Esophagus squamous epithelium (tissue), 5 donors: ENCODE results near the gene VPS54. TPM values are rescaled to one million over a fixed set of nuclear protein-coding genes. Genes with fewer than 3 reads are reported as not detected.
A peak's percentile ranks its signal among the peaks of the same experiment; 100 is the strongest.

Experiments used
- DNase-seq: peaks from one replicate; lab custom pipeline; 2025; lab: John Stamatoyannopoulos, UW
- H3K27ac ChIP-seq, 4 donors: fragments of 200-600 bp; sonication (generic); one replicate each; pipeline ENCODE4 v1.5.1; 2016 to 2019; ENCODE audit warnings: mild to moderate bottlenecking in 1 of 4
- H3K27me3 ChIP-seq, 4 donors: fragments of 200-600 bp; sonication (generic); 1 replicate in 3 of 4; 2 replicates in 1 of 4; pipeline versions ENCODE4 v1.5.1 to v1.6.0; 2017 to 2021; ENCODE audit warnings: antibody characterized with exemption in 1 of 4
- H3K36me3 ChIP-seq, 3 donors: fragments of 200-600 bp; sonication (generic); one replicate each; pipeline ENCODE4 v1.5.1; 2016 to 2019
- H3K4me1 ChIP-seq, 3 donors: fragments of 200-600 bp; sonication (generic); one replicate each; pipeline ENCODE4 v1.5.1; 2017 to 2019
- H3K4me3 ChIP-seq, 4 donors: fragments of 200-600 bp; sonication (generic); 1 replicate in 3 of 4; 2 replicates in 1 of 4; pipeline ENCODE4 v1.5.1; 2016 to 2019; ENCODE audit warnings: mild to moderate bottlenecking in 2 of 4, moderate library complexity in 1 of 4
- H3K9me3 ChIP-seq, 3 donors: fragments of 200-600 bp; sonication (generic); one replicate each; pipeline ENCODE4 v1.5.1; 2016 to 2019
- POLR2A ChIP-seq, 4 donors: fragments of 450-650 bp; IDR thresholded peaks; one replicate each; pipeline ENCODE4 v1.6.1; 2017; ENCODE audit warnings: antibody characterized with exemption in 4 of 4, mild to moderate bottlenecking in 4 of 4, moderate library complexity in 3 of 4
- WGBS, 2 donors: methylation state at CpG; one replicate each; pipeline ENCODE4 v1.1.5; 2018; 5-methylcytosine and 5-hydroxymethylcytosine counted together
- intact Hi-C: fragments of 100-400 bp; cut with DNase I; formaldehyde crosslinking; loops from one replicate; pipeline ENCODE4 v1.15.0; 2022
- total RNA-seq, 4 donors: library from RNA; depleted of rRNA; stranded (reverse); fragments of >200 nt; gene quantifications; one replicate each; pipeline ENCODE4 v1.1.0, GENCODE V29; 2016
- TF ChIP-seq, protein P1 (sequence below), 6 experiments: fragments of 450-650 bp in 4 of 6; fragments of 200-600 bp in 2 of 6; sonication (generic) in 2 of 6; IDR thresholded peaks; one replicate each; pipeline ENCODE4 v1.5.1; 2016 to 2019; ENCODE audit warnings: antibody characterized with exemption in 6 of 6, mild to moderate bottlenecking in 4 of 6, moderate library complexity in 4 of 6
- donor health status: DM: yes; HTN: yes; CAD: no.

VPS54 gene
- total RNA-seq, 4 donors from 2014 or later, result 10.4 to 25.2 (median 19.0) TPM

DNA sequence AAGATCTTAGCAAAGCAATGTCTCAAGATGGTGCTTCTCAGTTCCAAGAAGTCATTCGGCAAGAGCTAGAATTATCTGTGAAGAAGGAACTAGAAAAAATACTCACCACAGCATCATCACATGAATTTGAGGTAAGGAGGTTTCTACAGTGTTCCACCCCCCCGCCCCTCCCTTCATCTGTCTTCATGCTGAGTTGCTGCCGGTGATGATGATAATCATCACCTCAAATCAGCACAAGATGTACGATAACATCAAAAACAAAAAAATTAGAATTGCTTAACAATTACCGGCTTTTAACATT, 163.0 kb downstream of the VPS54 start:
- 68 to 74% methylated on average over 5 of the region's 5 CpGs for WGBS, 2 donors
- H3K4me1 ChIP-seq, result peaks cover 0 to 39% (median 0%) of the 10 kb centered on the region in 3 donors
- H3K36me3 ChIP-seq, result peaks cover 3 to 54% (median 7%) of the 10 kb centered on the region in 3 donors
- no peak overlapping the region for H3K4me3 ChIP-seq
- peak overlapping the region in 1 of 4 donors; percentile 45 for H3K27ac ChIP-seq
- intact Hi-C loops, result no loop called here
- no peaks in the 10 kb centered on the region for H3K27me3 ChIP-seq
- DNase-seq, result no peak
- H3K9me3 ChIP-seq, result no peaks in the 10 kb centered on the region
- TF ChIP-seq, protein P1, sequence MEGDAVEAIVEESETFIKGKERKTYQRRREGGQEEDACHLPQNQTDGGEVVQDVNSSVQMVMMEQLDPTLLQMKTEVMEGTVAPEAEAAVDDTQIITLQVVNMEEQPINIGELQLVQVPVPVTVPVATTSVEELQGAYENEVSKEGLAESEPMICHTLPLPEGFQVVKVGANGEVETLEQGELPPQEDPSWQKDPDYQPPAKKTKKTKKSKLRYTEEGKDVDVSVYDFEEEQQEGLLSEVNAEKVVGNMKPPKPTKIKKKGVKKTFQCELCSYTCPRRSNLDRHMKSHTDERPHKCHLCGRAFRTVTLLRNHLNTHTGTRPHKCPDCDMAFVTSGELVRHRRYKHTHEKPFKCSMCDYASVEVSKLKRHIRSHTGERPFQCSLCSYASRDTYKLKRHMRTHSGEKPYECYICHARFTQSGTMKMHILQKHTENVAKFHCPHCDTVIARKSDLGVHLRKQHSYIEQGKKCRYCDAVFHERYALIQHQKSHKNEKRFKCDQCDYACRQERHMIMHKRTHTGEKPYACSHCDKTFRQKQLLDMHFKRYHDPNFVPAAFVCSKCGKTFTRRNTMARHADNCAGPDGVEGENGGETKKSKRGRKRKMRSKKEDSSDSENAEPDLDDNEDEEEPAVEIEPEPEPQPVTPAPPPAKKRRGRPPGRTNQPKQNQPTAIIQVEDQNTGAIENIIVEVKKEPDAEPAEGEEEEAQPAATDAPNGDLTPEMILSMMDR (IDR thresholded peaks at IDR 0.05), result no peak
- no peak for TF ChIP-seq POLR2A (IDR thresholded peaks at IDR 0.05)

DNA sequence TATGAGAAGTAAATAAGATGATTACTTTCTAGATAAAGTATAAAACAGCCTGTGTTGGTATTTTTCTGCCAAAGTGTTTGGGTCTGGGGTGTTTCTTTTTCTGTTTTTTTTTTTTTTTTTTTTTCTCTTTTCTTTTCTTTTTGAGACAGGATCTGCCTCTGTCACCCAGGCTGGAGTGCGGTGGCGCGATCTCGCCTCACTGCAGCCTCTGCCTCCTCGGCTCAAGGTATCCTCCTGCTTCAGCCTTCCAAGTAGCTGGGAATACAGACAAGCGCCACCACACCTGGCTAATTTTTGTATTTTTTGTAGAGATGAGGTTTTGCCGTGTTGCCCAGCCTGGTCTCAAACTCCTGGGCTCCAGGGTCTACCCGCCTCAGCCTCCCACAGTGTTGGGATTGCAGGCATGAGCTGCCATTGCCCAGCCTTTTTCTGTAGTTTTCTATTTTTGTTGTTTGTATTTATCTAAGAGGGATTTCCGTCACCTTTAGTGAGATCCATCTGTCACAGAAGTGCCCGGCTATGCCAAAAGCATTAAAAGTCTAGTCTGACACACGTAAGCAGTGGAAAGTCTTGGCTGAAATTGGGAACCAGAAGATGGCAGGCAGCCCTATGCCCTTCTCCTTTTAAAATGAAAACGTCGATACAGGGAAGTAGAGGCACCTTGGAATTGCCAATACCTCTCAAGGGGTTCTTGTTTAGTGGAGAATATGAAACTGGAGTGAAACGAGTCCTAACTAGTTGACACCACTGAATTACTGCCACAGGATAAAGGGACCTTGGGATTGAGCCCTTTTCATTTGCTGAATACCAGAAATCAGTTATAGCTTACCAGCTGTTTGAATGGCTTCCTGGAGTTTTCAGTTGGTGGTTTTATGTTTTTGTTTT, 163.6 kb downstream of the VPS54 start:
- H3K27ac ChIP-seq, result peak overlapping the region in 2 of 4 donors; percentile 31 to 45
- peaks cover 0 to 41% (median 0%) of the 10 kb centered on the region in 3 donors for H3K4me1 ChIP-seq
- 84 to 93% methylated on average over 14 of the region's 14 CpGs for WGBS, 2 donors
- H3K36me3 ChIP-seq, result peaks cover 3 to 51% (median 7%) of the 10 kb centered on the region in 3 donors
- H3K27me3 ChIP-seq, result no peaks in the 10 kb centered on the region
- intact Hi-C loops, result no loop called here
- no peak for DNase-seq
- H3K4me3 ChIP-seq, result no peak overlapping the region
- H3K9me3 ChIP-seq, result no peaks in the 10 kb centered on the region
- TF ChIP-seq POLR2A (IDR thresholded peaks at IDR 0.05), result no peak

DNA sequence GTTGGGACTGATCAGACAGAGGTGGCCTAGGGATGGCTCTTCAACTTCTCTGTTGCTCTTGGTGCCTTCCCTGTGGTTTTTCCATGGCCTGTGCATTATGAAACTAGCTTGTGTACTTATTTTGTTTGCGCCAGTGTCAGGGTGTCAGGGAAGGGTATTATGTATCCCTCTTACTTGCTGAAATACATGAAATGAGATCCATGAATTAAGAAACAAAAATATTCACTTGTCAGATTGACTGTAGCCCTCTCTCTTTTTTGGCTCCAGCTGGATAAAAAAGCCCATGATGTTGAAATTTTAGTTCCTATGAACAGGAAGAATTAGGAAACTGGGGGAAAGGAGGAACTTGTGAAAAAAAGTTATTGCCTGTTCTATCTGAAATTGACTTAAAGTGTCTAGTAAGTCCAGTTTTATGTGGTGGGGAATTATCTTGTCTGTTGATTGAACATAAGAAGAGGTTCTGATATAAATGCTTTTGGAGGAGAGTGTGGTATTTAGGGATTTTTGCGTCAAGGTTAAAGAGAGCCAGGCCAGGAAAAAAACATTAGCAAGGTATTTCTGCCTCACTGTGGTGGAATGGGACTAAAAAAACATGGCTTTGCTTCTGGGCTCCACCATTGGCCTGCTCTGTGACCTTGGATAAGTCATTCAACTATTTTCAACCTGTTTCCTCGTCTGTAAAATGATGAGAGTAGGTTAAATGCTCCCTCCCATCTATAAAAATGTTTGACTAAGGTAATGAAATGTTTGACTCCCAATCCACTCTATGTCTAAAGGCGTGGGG, 165.5 kb downstream of the VPS54 start:
- intact Hi-C loops, result no loop called here
- no peak for TF ChIP-seq POLR2A (IDR thresholded peaks at IDR 0.05)
- TF ChIP-seq, protein P1 (IDR thresholded peaks at IDR 0.05), result no peak
- Histone ChIP-seq H3K36me3 (peaks cover 3 to 32% (median 7%) of the 10 kb centered on the region in 3 donors), H3K9me3 (no peaks in the 10 kb centered on the region), H3K27ac (peak overlapping the region in 2 of 4 donors; percentile 4 to 56), H3K4me3 (no peak overlapping the region), H3K27me3 (no peaks in the 10 kb centered on the region), H3K4me1 (peaks cover 0 to 60% (median 0%) of the 10 kb centered on the region in 3 donors)
- DNase-seq, result no peak
- WGBS, 2 donors, result 79 to 82% methylated on average over 4 of the region's 4 CpGs

DNA sequence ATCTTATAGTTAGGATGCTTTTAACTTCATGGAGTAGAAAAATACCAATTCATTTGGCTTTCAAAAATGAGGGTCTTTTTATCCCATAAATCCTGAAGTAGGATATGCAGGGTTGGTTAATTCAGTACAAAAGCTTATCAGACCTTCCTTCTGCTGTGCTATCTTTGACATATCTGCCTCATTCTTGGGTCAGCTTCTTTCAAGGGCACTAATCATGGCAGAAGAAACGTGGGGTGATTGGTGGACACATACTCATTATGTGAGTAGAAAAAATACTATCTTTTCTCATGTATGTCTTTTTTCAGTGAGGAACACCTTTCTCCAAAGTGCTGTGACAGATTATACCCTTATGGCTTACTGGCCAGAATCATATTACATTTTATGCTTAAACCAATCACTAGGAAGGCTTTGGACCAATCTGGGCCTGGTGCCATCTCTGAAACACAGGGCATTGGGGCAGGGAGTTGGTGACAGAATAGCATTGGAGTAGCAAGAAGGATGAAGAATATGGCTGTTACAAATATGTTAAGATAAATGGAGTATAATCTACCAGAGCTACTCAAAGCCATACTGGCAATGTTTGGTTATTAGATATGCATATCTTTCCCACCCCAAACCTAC, 167.4 kb downstream of the VPS54 start:
- Histone ChIP-seq H3K9me3 (no peaks in the 10 kb centered on the region), H3K27ac (no peak overlapping the region), H3K4me3 (no peak overlapping the region), H3K36me3 (peaks cover 0 to 12% (median 0%) of the 10 kb centered on the region in 3 donors), H3K27me3 (no peaks in the 10 kb centered on the region), H3K4me1 (peaks cover 0 to 75% (median 4%) of the 10 kb centered on the region in 3 donors)
- no peak for DNase-seq
- intact Hi-C loops, result no loop called here
- WGBS, 2 donors, result 85 to 91% methylated on average over 1 of the region's 1 CpG
- no peak for TF ChIP-seq POLR2A (IDR thresholded peaks at IDR 0.05)
- TF ChIP-seq, protein P1 (IDR thresholded peaks at IDR 0.05), result no peak

DNA sequence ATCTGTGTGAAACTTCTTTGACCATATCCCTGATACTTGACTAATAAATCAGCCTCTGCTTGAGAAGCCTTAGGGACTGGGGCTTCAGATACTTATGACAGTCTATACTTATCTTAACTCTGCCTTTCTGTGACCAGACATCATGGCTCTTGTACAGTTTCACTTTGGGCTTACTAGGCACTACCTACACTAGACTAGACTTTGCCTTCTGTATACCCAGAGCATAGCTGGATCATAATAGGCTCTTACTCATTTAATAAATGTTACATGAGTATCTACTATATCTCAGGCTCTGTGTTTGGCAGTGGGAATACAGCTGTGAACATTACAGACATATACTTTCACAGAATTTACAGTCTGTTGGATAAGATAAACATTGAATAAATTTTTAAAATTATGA, 168.6 kb downstream of the VPS54 start:
- Histone ChIP-seq H3K4me1 (peaks cover 0 to 84% (median 13%) of the 10 kb centered on the region in 3 donors), H3K4me3 (no peak overlapping the region), H3K36me3 (peaks cover 0 to under 1% (median 0%) of the 10 kb centered on the region in 3 donors), H3K27ac (no peak overlapping the region), H3K9me3 (no peaks in the 10 kb centered on the region), H3K27me3 (no peaks in the 10 kb centered on the region)
- no peak for DNase-seq
- TF ChIP-seq POLR2A (IDR thresholded peaks at IDR 0.05), result no peak
- TF ChIP-seq, protein P1 (IDR thresholded peaks at IDR 0.05), result no peak
- intact Hi-C loops, result no loop called here
